GM06990 (cell line): Measurements from ENCODE around the gene FSD2.

Experiments used
- DNase-seq: peaks from one replicate; pipeline ENCODE4 v3.0.0-alpha.2; 2011; ENCODE audit not compliant: insufficient read length; ENCODE audit errors: extremely low read depth
- H3K27me3 ChIP-seq: replicated peaks from 2 replicates; pipeline ENCODE4 v1.6.0; 2011; ENCODE audit warnings: low read length; ENCODE audit not compliant: control insufficient read depth, insufficient read depth
- H3K36me3 ChIP-seq: 2 replicates; pipeline ENCODE4 v1.5.1; 2011; ENCODE audit warnings: low read length; ENCODE audit not compliant: control insufficient read depth, insufficient read depth
- H3K4me3 ChIP-seq: replicated peaks from 2 replicates; pipeline ENCODE4 v1.5.1; 2011; ENCODE audit warnings: low read depth, mild to moderate bottlenecking, control low read depth, low read length
- TF ChIP-seq, protein P1 (sequence below): IDR thresholded peaks from 2 replicates; pipeline ENCODE4 v1.5.1; 2011; ENCODE audit warnings: low read length, control low read depth, mild to moderate bottlenecking, inconsistent platforms; ENCODE audit not compliant: insufficient read depth, poor library complexity, severe bottlenecking

The FSD2 gene

GRCh38 chr15:82850731-82851130 lies 44.9 kb upstream of the FSD2 start:
- Histone ChIP-seq H3K36me3 (no peaks in the 10 kb centered on the region), H3K27me3 (no peaks in the 10 kb centered on the region; the same call in 1 of the 2 replicates), H3K4me3 (no peak overlapping the region)
- no peak for DNase-seq
- TF ChIP-seq, protein P1, sequence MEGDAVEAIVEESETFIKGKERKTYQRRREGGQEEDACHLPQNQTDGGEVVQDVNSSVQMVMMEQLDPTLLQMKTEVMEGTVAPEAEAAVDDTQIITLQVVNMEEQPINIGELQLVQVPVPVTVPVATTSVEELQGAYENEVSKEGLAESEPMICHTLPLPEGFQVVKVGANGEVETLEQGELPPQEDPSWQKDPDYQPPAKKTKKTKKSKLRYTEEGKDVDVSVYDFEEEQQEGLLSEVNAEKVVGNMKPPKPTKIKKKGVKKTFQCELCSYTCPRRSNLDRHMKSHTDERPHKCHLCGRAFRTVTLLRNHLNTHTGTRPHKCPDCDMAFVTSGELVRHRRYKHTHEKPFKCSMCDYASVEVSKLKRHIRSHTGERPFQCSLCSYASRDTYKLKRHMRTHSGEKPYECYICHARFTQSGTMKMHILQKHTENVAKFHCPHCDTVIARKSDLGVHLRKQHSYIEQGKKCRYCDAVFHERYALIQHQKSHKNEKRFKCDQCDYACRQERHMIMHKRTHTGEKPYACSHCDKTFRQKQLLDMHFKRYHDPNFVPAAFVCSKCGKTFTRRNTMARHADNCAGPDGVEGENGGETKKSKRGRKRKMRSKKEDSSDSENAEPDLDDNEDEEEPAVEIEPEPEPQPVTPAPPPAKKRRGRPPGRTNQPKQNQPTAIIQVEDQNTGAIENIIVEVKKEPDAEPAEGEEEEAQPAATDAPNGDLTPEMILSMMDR = no peak

DNA sequence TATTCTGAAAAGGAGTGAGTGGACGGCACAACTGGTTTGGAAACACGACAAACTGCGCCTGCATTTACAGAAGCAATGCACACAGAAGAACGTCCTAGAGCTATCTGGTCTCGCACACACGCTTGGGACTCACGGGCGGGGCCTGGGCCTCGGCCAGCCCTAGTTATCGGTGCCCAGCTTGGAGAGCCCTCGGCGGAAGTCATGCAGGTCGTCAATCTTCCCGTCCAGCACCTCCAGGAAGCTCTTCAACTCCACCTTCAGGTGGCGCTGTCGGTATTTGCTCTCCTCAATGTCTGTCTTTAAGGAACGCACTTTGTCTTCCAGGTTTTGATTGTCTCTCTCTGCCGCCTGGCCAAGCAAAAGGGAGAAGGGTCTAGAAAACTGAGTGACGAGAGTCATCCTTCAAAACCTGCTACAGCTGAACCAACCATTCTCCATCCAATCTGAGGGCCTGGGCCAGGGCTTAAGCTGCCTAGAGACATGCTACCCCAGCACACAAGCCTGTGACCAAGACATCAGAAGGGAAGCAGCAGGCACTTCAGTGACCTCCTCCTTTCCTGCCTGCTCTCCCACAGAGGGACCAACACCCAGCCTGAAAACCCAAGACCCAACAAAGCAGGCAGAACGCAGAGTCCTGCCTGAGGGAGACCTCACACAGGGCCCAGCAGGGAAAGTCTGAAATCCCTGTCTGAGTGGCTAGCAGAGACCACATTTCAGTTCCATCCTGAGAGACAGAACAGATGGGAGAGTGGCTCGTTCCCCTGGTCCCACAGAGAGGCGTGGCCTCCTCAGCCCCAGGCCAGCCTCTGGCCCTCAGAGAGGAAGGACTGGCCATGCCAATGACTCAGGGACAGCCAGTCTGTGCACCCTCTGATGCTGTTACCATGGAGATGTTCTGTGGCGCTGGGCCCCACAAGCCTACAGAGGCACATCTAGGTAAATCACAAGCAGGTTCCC lies 44.0 kb upstream of the FSD2 start:
- no peaks in the 10 kb centered on the region for H3K36me3 ChIP-seq
- H3K27me3 ChIP-seq = no peaks in the 10 kb centered on the region; the same call in 1 of the 2 replicates
- TF ChIP-seq, protein P1 = peak; percentile 72
- peak; percentile 34 for DNase-seq
- no peak overlapping the region for H3K4me3 ChIP-seq

- H3K36me3 ChIP-seq = no peaks in the 10 kb centered on the region
Observed at GRCh38 chr15:82848241-82848993, 42.5 kb upstream of the FSD2 start.

GRCh38 chr15:82847703-82848102 lies 41.8 kb upstream of the FSD2 start:
- DNase-seq = no peak
- no peaks in the 10 kb centered on the region for H3K36me3 ChIP-seq

More at GRCh38 chr15:82848241-82848993, 42.5 kb upstream of the FSD2 start:
- H3K27me3 ChIP-seq = no peaks in the 10 kb centered on the region; the same call in 1 of the 2 replicates
- no peak overlapping the region for H3K4me3 ChIP-seq
- DNase-seq = no peak
- TF ChIP-seq, protein P1 = no peak

GRCh38 chr15:82846621-82847020 lies 40.8 kb upstream of the FSD2 start:
- DNase-seq = no peak
- no peaks in the 10 kb centered on the region for H3K36me3 ChIP-seq
- no peaks in the 10 kb centered on the region; the same call in 1 of the 2 replicates for H3K27me3 ChIP-seq
- H3K4me3 ChIP-seq = no peak overlapping the region
- TF ChIP-seq, protein P1 = no peak

More at GRCh38 chr15:82847703-82848102, 41.8 kb upstream of the FSD2 start:
- H3K4me3 ChIP-seq = no peak overlapping the region
- TF ChIP-seq, protein P1 = no peak
- H3K27me3 ChIP-seq = no peaks in the 10 kb centered on the region; the same call in 1 of the 2 replicates
